Measurements from ENCODE around the gene NECTIN4.

NECTIN4 gene

DNA sequence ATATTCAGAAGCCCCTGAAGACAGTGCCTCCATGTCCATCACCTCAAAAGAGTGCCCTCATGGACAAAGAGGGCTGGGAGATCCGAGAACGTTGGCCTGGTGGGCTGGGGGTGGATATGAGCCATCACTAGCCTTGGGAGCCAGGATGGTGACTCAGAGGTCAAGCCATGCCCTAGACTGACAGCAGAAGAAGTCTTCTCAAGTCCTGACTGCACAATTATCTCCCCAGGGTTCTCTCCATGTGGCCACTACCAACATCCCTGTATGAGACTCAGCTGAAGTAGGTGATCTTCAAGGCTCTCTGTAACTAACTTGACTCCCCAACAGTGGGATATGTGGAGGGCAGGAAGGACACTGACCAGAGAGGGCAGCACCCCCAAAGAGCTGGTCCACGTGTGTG is 36.5 kb downstream of the NECTIN4 start:
- H3K9me3 ChIP-seq (ENCODE audit: insufficient read depth, low read length, severe bottlenecking) = no peaks in the 10 kb centered on the region
- H2AFZ ChIP-seq (ENCODE audit: low read depth, low read length) = no peak overlapping the region
- no peak overlapping the region for H3K4me3 ChIP-seq (ENCODE audit: low read depth in 1 of 2, low read length in 2 of 2)
- H3K4me2 ChIP-seq (ENCODE audit: insufficient read depth, low read length) = no peak overlapping the region
- H3K36me3 ChIP-seq (ENCODE audit: insufficient read depth, low read length) = peaks cover 92% of the 10 kb centered on the region
- DNase-seq = no peak
- H3K4me1 ChIP-seq (ENCODE audit: insufficient read depth, low read length) = no peaks in the 10 kb centered on the region
- ATAC-seq (ENCODE audit: insufficient read depth, low read depth) = no peak
- no peaks in the 10 kb centered on the region for H3K27me3 ChIP-seq (ENCODE audit: insufficient read depth, low read length, poor library complexity)
- H4K20me1 ChIP-seq (ENCODE audit: insufficient read depth, low read length) = 0 out of 2 replicates have a peak, but pooled peaks cover 9% of the 10 kb centered on the region
- H3K9ac ChIP-seq (ENCODE audit: low read depth, low read length) = no peak overlapping the region
- no peak overlapping the region for H3K27ac ChIP-seq (ENCODE audit: low read length)
- peaks cover 13% of the 10 kb centered on the region; the same call in 1 of the 2 replicates for H3K79me2 ChIP-seq (ENCODE audit: insufficient read depth, low read length)
- TF ChIP-seq, protein P1, sequence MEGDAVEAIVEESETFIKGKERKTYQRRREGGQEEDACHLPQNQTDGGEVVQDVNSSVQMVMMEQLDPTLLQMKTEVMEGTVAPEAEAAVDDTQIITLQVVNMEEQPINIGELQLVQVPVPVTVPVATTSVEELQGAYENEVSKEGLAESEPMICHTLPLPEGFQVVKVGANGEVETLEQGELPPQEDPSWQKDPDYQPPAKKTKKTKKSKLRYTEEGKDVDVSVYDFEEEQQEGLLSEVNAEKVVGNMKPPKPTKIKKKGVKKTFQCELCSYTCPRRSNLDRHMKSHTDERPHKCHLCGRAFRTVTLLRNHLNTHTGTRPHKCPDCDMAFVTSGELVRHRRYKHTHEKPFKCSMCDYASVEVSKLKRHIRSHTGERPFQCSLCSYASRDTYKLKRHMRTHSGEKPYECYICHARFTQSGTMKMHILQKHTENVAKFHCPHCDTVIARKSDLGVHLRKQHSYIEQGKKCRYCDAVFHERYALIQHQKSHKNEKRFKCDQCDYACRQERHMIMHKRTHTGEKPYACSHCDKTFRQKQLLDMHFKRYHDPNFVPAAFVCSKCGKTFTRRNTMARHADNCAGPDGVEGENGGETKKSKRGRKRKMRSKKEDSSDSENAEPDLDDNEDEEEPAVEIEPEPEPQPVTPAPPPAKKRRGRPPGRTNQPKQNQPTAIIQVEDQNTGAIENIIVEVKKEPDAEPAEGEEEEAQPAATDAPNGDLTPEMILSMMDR (IDR thresholded peaks at IDR 0.05; ENCODE audit: borderline replicate concordance, extremely low read depth, low read length, poor library complexity, severe bottlenecking) = no peak
- no peak for TF ChIP-seq EZH2 (IDR thresholded peaks at IDR 0.05; ENCODE audit: borderline replicate concordance, low read depth, low read length, severe bottlenecking)

DNA sequence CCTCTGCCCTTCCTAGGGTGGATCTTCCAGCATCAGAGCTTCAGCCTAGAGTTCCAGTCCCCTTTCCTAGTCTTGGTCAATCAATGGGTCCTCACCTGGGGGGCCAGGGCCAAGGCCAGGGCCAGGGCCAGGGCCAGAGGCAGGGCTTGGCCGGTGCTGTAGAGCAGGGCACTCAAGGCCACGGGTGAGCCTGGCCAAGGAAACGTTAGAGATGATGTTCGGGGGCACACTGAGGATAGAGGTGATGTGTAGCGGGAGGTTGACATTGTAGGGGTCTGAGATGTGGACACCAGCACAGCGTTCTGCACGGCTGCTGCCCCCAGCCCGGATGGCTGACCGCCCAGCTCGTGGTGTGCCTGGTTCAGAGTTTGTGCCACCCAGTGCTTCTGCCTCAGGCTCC is 38.1 kb downstream of the NECTIN4 start:
- no peak overlapping the region for H3K9ac ChIP-seq (ENCODE audit: low read depth, low read length)
- no peak overlapping the region for H3K4me3 ChIP-seq (ENCODE audit: low read depth in 1 of 2, low read length in 2 of 2)
- no peaks in the 10 kb centered on the region for H3K9me3 ChIP-seq (ENCODE audit: insufficient read depth, low read length, severe bottlenecking)
- H3K27ac ChIP-seq (ENCODE audit: low read length) = no peak overlapping the region
- peaks cover 81% of the 10 kb centered on the region for H3K36me3 ChIP-seq (ENCODE audit: insufficient read depth, low read length)
- peaks cover 11% of the 10 kb centered on the region; the same call in 1 of the 2 replicates for H3K79me2 ChIP-seq (ENCODE audit: insufficient read depth, low read length)
- no peak overlapping the region for H3K4me2 ChIP-seq (ENCODE audit: insufficient read depth, low read length)
- no peak for ATAC-seq (ENCODE audit: insufficient read depth, low read depth)
- no peak overlapping the region for H2AFZ ChIP-seq (ENCODE audit: low read depth, low read length)
- 0 out of 2 replicates have a peak, but pooled peaks cover 4% of the 10 kb centered on the region for H4K20me1 ChIP-seq (ENCODE audit: insufficient read depth, low read length)
- no peaks in the 10 kb centered on the region for H3K27me3 ChIP-seq (ENCODE audit: insufficient read depth, low read length, poor library complexity)
- TF ChIP-seq EZH2 (IDR thresholded peaks at IDR 0.05; ENCODE audit: borderline replicate concordance, low read depth, low read length, severe bottlenecking) = no peak
- TF ChIP-seq, protein P1 (IDR thresholded peaks at IDR 0.05; ENCODE audit: borderline replicate concordance, extremely low read depth, low read length, poor library complexity, severe bottlenecking) = no peak
- peaks cover 13% of the 10 kb centered on the region for H3K4me1 ChIP-seq (ENCODE audit: insufficient read depth, low read length)
- no peak for DNase-seq

DNA sequence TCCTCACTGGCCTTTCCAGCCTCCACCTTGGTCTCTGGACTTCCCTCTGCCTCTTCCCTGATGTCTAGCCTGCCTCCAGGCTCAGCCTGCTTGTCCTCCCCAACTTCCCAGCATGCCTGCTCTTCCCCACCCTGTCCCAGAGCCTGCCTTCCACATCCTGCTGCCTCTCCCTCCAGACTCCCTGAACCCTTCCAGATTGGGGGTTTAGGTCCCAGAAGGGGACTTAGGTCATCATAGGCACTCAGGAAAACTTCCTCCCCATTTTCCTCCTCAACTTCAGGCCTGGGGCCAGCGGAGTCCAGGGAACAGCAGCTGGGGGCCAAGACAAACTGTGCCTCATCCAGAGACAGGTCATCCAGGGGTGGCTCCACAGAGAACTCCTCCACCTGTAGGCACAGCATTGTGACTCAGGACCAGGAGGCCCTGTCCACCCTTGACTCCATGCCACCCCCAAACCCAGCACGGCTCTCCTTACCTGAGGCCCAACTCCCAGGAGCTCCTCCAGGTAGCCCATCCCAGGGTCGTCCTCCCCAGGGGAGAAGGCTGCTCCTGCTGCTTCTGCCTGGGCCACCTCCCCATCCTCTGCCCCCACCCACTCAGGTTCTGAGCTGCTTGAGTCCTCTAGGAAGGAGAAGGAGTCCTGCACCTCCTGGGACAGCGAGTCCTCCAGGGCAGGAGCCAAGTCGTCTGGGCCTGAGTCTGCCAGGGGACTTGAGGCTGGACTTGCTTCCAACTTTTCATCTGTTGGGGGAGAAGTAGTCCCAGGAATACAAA is 40.2 kb downstream of the NECTIN4 start:
- H3K36me3 ChIP-seq (ENCODE audit: insufficient read depth, low read length) = peaks cover 64% of the 10 kb centered on the region
- H4K20me1 ChIP-seq (ENCODE audit: insufficient read depth, low read length) = no peaks in the 10 kb centered on the region

More for the DNA sequence above, 40.2 kb downstream of the NECTIN4 start:
- H3K27me3 ChIP-seq (ENCODE audit: insufficient read depth, low read length, poor library complexity) = no peaks in the 10 kb centered on the region
- DNase-seq (no peak), ATAC-seq (ENCODE audit: insufficient read depth, low read depth) (no peak)
- no peak overlapping the region for H3K4me2 ChIP-seq (ENCODE audit: insufficient read depth, low read length)
- peaks cover 18% of the 10 kb centered on the region for H3K4me1 ChIP-seq (ENCODE audit: insufficient read depth, low read length)
- TF ChIP-seq EZH2 (IDR thresholded peaks at IDR 0.05; ENCODE audit: borderline replicate concordance, low read depth, low read length, severe bottlenecking) = no peak
- TF ChIP-seq, protein P1 (IDR thresholded peaks at IDR 0.05; ENCODE audit: borderline replicate concordance, extremely low read depth, low read length, poor library complexity, severe bottlenecking) = no peak
- no peak overlapping the region for H3K27ac ChIP-seq (ENCODE audit: low read length)
- H3K4me3 ChIP-seq (ENCODE audit: low read depth in 1 of 2, low read length in 2 of 2) = no peak overlapping the region
- no peaks in the 10 kb centered on the region for H3K9me3 ChIP-seq (ENCODE audit: insufficient read depth, low read length, severe bottlenecking)
- no peak overlapping the region for H3K9ac ChIP-seq (ENCODE audit: low read depth, low read length)
- no peak overlapping the region for H2AFZ ChIP-seq (ENCODE audit: low read depth, low read length)
- H3K79me2 ChIP-seq (ENCODE audit: insufficient read depth, low read length) = peaks cover 23% of the 10 kb centered on the region
